Neuronal stem cell (in vitro differentiated cells): ENCODE data around the gene ASS1.

ENCODE experiments used
- DNase-seq: peaks from one replicate; pipeline ENCODE4 v3.0.0-alpha.2; 2013; ENCODE audit warnings: low spot score
- H2AFZ ChIP-seq: one replicate; pipeline ENCODE4 v1.6.1; 2013; ENCODE audit warnings: mild to moderate bottlenecking, low read length, inconsistent platforms
- H2AK5ac ChIP-seq: 2 replicates; pipeline ENCODE4 v1.6.1; 2013; ENCODE audit warnings: low read depth, mild to moderate bottlenecking, inconsistent platforms, low read length, moderate library complexity, mixed read lengths
- H2BK120ac ChIP-seq: 2 replicates; pipeline ENCODE4 v1.6.1; 2013; ENCODE audit warnings: low read depth, mild to moderate bottlenecking, inconsistent platforms, low read length, moderate library complexity, mixed read lengths
- H2BK12ac ChIP-seq: one replicate; pipeline ENCODE4 v1.6.1; 2013; ENCODE audit warnings: low read length, inconsistent platforms
- H2BK15ac ChIP-seq: 2 replicates; pipeline ENCODE4 v1.6.1; 2013; ENCODE audit warnings: mild to moderate bottlenecking, low read length, inconsistent platforms, mixed read lengths
- H2BK5ac ChIP-seq: one replicate; pipeline ENCODE4 v1.6.1; 2013; ENCODE audit warnings: inconsistent platforms, mild to moderate bottlenecking, low read length, moderate library complexity
- H3K14ac ChIP-seq: one replicate; pipeline ENCODE4 v1.6.1; 2013; ENCODE audit warnings: low read length, inconsistent platforms
- H3K18ac ChIP-seq: 2 replicates; pipeline ENCODE4 v1.6.1; 2013; ENCODE audit warnings: low read length, inconsistent platforms
- H3K23ac ChIP-seq: 2 replicates; pipeline ENCODE4 v1.6.1; 2013; ENCODE audit warnings: low read depth, mild to moderate bottlenecking, mixed read lengths, low read length, inconsistent platforms; ENCODE audit not compliant: poor library complexity
- H3K27ac ChIP-seq: replicated peaks from 3 replicates; pipeline ENCODE4 v1.5.1; 2013; ENCODE audit warnings: low read length, inconsistent platforms
- H3K27me3 ChIP-seq, 3 experiments: 2 replicates each; pipeline ENCODE4 v1.6.1; 2013; ENCODE audit warnings: low read length in 3 of 3, mild to moderate bottlenecking in 2 of 3, inconsistent platforms in 1 of 3, low read depth in 1 of 3, mixed read lengths in 1 of 3, moderate library complexity in 1 of 3; ENCODE audit not compliant: control insufficient read depth in 3 of 3, insufficient read depth in 3 of 3
- H3K36me3 ChIP-seq, 2 donors: replicated peaks in 1 of 2; 2 replicates each; pipeline ENCODE4 v1.6.1; 2013; ENCODE audit warnings: low read length in 2 of 2; ENCODE audit not compliant: control insufficient read depth in 2 of 2, insufficient read depth in 2 of 2
- H3K4ac ChIP-seq: 2 replicates; pipeline ENCODE4 v1.6.1; 2013; ENCODE audit warnings: inconsistent platforms, mild to moderate bottlenecking, low read length, moderate library complexity
- H3K4me1 ChIP-seq, 2 donors: 1 replicate in 1 of 2; 2 replicates in 1 of 2; pipeline ENCODE4 v1.6.1; 2013; ENCODE audit warnings: low read length in 2 of 2, low read depth in 1 of 2; ENCODE audit not compliant: control insufficient read depth in 2 of 2, insufficient read depth in 1 of 2
- H3K4me2 ChIP-seq: one replicate; pipeline ENCODE4 v1.6.1; 2013; ENCODE audit warnings: mild to moderate bottlenecking, low read length, inconsistent platforms; ENCODE audit not compliant: insufficient read depth, poor library complexity, severe bottlenecking
- H3K4me3 ChIP-seq, 2 donors: 2 replicates each; pipeline ENCODE4 v1.5.1; 2013; ENCODE audit warnings: low read length in 2 of 2, mild to moderate bottlenecking in 2 of 2, inconsistent platforms in 1 of 2, moderate library complexity in 1 of 2
- H3K79me1 ChIP-seq: one replicate; pipeline ENCODE4 v1.6.1; 2013; ENCODE audit warnings: low read depth, mild to moderate bottlenecking, inconsistent platforms, low read length, moderate library complexity
- H3K9ac ChIP-seq: one replicate; pipeline ENCODE4 v1.6.1; 2013; ENCODE audit warnings: mild to moderate bottlenecking, low read depth, low read length, inconsistent platforms; ENCODE audit not compliant: poor library complexity
- H3K9me3 ChIP-seq, 2 donors: replicated peaks in 1 of 2; 2 replicates each; pipeline versions ENCODE3 to v1.6.1; 2013; ENCODE audit warnings: low read length in 2 of 2, mild to moderate bottlenecking in 2 of 2, inconsistent platforms in 1 of 2, low read depth in 1 of 2, mixed read lengths in 1 of 2, moderate library complexity in 1 of 2; ENCODE audit not compliant: control insufficient read depth in 2 of 2, insufficient read depth in 1 of 2
- H4K8ac ChIP-seq: one replicate; pipeline ENCODE4 v1.6.1; 2013; ENCODE audit warnings: low read depth, mild to moderate bottlenecking, inconsistent platforms, low read length, moderate library complexity
- H4K91ac ChIP-seq: one replicate; pipeline ENCODE4 v1.6.1; 2013; ENCODE audit warnings: low read length, low read depth, mild to moderate bottlenecking, inconsistent platforms; ENCODE audit not compliant: poor library complexity
- WGBS, 2 donors: extraction: QIAGEN DNeasy Blood & Tissue Kit; methylation state at CpG; one replicate each; pipeline ENCODE4 v1.1.7; 2013; ENCODE audit warnings: missing lambda C conversion rate in 2 of 2, mixed read lengths in 1 of 2; ENCODE audit not compliant: insufficient read length in 2 of 2, insufficient replicate concordance in 1 of 2; ENCODE audit errors: extremely low coverage in 2 of 2; 5-methylcytosine and 5-hydroxymethylcytosine counted together

The ASS1 gene

DNA sequence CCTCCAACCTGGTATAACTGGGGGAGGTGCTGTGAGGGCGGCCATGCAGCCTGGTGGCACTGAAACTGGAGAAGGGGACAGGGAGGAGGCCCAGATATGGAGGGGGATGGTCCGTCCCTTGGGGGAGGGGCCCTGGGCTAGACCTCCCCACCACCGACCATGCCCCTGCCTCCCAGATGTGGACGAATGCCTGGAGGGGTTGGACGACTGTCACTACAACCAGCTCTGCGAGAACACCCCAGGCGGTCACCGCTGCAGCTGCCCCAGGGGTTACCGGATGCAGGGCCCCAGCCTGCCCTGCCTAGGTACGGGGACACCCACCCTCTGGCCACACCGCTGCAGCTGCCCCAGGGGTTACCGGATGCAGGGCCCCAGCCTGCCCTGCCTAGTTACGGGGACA is 15.4 kb upstream of the ASS1 start:
- Histone ChIP-seq H3K4ac (no peak overlapping the region), H3K23ac (no peak overlapping the region), H3K4me3 (no peak overlapping the region), H3K27ac (no peak overlapping the region), H3K9me3 (no peaks in the 10 kb centered on the region), H3K36me3 (no peaks in the 10 kb centered on the region), H2BK15ac (no peak overlapping the region), H3K4me1 (peaks cover 0 to 10% of the 10 kb centered on the region in 2 donors), H4K8ac (no peak overlapping the region), H4K91ac (no peak overlapping the region), H2AK5ac (peak overlapping the region; percentile 30), H3K27me3 (peaks cover 9 to 70% (median 25%) of the 10 kb centered on the region in 3 experiments), H2BK120ac (no peak overlapping the region), H3K18ac (no peak overlapping the region), H2BK12ac (no peak overlapping the region), H3K79me1 (peaks cover 2% of the 10 kb centered on the region), H3K4me2 (no peak overlapping the region), H2BK5ac (no peak overlapping the region), H2AFZ (no peak overlapping the region), H3K9ac (no peak overlapping the region), H3K14ac (no peak overlapping the region)
- no peak for DNase-seq
- no CpG with 5 or more reads among the region's 13 CpGs for WGBS, 2 donors

GRCh38 chr9:130429831-130430230 is 14.9 kb upstream of the ASS1 start:
- Histone ChIP-seq H3K4me2 (no peak overlapping the region), H3K27ac (no peak overlapping the region), H3K27me3 (peaks cover 9 to 74% (median 25%) of the 10 kb centered on the region in 3 experiments), H3K79me1 (peaks cover 2% of the 10 kb centered on the region), H3K9ac (peak overlapping the region; percentile 25), H2BK12ac (no peak overlapping the region), H2BK120ac (peak overlapping the region; percentile 61), H3K4me1 (peaks cover 0 to 10% of the 10 kb centered on the region in 2 donors), H3K4me3 (no peak overlapping the region), H3K23ac (no peak overlapping the region), H2AK5ac (peak overlapping the region; percentile 44), H3K14ac (no peak overlapping the region), H3K9me3 (no peaks in the 10 kb centered on the region), H4K8ac (no peak overlapping the region), H4K91ac (no peak overlapping the region), H2BK15ac (no peak overlapping the region), H3K4ac (no peak overlapping the region), H2BK5ac (no peak overlapping the region), H2AFZ (no peak overlapping the region), H3K36me3 (no peaks in the 10 kb centered on the region), H3K18ac (no peak overlapping the region)
- WGBS, 2 donors = no CpG with 5 or more reads among the region's 6 CpGs
- no peak for DNase-seq

GRCh38 chr9:130430232-130430631 is 14.5 kb upstream of the ASS1 start:
- H3K14ac ChIP-seq = no peak overlapping the region
- no peak overlapping the region for H2BK5ac ChIP-seq
- no peak overlapping the region for H2BK12ac ChIP-seq
- peaks cover 2% of the 10 kb centered on the region for H3K79me1 ChIP-seq
- peak overlapping the region; percentile 99 for H2AK5ac ChIP-seq
- H3K18ac ChIP-seq = no peak overlapping the region
- no peak overlapping the region for H2AFZ ChIP-seq
- WGBS, 2 donors = no CpG with 5 or more reads among the region's 18 CpGs
- H2BK120ac ChIP-seq = peak overlapping the region; percentile 61
- no peak overlapping the region for H3K4me2 ChIP-seq
- peaks cover 9 to 76% (median 25%) of the 10 kb centered on the region in 3 experiments for H3K27me3 ChIP-seq
- peak overlapping the region; percentile 25 for H3K9ac ChIP-seq
- no peak overlapping the region for H4K8ac ChIP-seq
- no peaks in the 10 kb centered on the region for H3K9me3 ChIP-seq
- no peak overlapping the region for H3K23ac ChIP-seq
- H3K4ac ChIP-seq = no peak overlapping the region
- H4K91ac ChIP-seq = no peak overlapping the region
- H3K4me1 ChIP-seq = peaks cover 0 to 10% of the 10 kb centered on the region in 2 donors
- H3K36me3 ChIP-seq = no peaks in the 10 kb centered on the region
- DNase-seq = no peak
- no peak overlapping the region for H3K4me3 ChIP-seq
- H3K27ac ChIP-seq = no peak overlapping the region
- H2BK15ac ChIP-seq = peak overlapping the region; percentile 45

- Histone ChIP-seq H3K9me3 (no peaks in the 10 kb centered on the region), H3K36me3 (no peaks in the 10 kb centered on the region), H3K27ac (no peak overlapping the region), H3K23ac (peak overlapping the region; percentile 80), H2BK12ac (peak overlapping the region; percentile 30), H3K4ac (peak overlapping the region; percentile 84), H2AK5ac (peak overlapping the region; percentile 99), H3K4me1 (peaks cover 0 to 10% of the 10 kb centered on the region in 2 donors), H4K8ac (no peak overlapping the region), H3K27me3 (peaks cover 9 to 78% (median 25%) of the 10 kb centered on the region in 3 experiments), H4K91ac (no peak overlapping the region), H2BK120ac (no peak overlapping the region), H3K4me2 (no peak overlapping the region), H2BK5ac (no peak overlapping the region), H2BK15ac (peak overlapping the region; percentile 89), H3K18ac (peak overlapping the region; percentile 80), H3K4me3 (no peak overlapping the region), H2AFZ (no peak overlapping the region), H3K14ac (peak overlapping the region; percentile 71), H3K9ac (no peak overlapping the region), H3K79me1 (peaks cover 2% of the 10 kb centered on the region)
- no peak for DNase-seq
- WGBS, 2 donors = no CpG with 5 or more reads among the region's 22 CpGs
Measured at GRCh38 chr9:130430734-130431535, 13.8 kb upstream of the ASS1 start.
